ENCODE results near the gene PVALEF.

Gene PVALEF

GRCh38 chr17:81166033-81166492, 756 bp downstream of the PVALEF start, which contains the start of gene AATK:
TSS of gene AATK (minus strand) at chr17:81166221. CDS start at chr17:81165992, 229 bp downstream.
- peaks cover 30% of the 10 kb centered on the region for H3K27me3 ChIP-seq (ENCODE audit: insufficient read depth, poor library complexity, severe bottlenecking)
- H3K4me3 ChIP-seq (replicated peaks; ENCODE audit: insufficient read depth, low read length) = no peak within 1 kb of the TSS
- TF ChIP-seq SPI1 (IDR thresholded peaks at IDR 0.05; ENCODE audit: borderline replicate concordance, low read depth) = no peak
- TF ChIP-seq CTCF (IDR thresholded peaks at IDR 0.05; ENCODE audit: insufficient read depth, low read length) = no peak
- no peak for TF ChIP-seq GABPA (IDR thresholded peaks at IDR 0.05; ENCODE audit: low read depth)
- no peak for TF ChIP-seq POLR2AphosphoS5 (IDR thresholded peaks at IDR 0.05; ENCODE audit: low read depth)
- TF ChIP-seq REST (IDR thresholded peaks at IDR 0.05; ENCODE audit: insufficient replicate concordance, low read depth) = no peak
- no peak for DNase-seq (ENCODE audit: low read depth in 1 of 2, low spot score in 1 of 2)
- H3K27ac ChIP-seq (replicated peaks) = no peak within 1 kb of the TSS

- no peak overlapping the region for H3K4me3 ChIP-seq (replicated peaks; ENCODE audit: insufficient read depth, low read length)
- peaks cover 30% of the 10 kb centered on the region for H3K27me3 ChIP-seq (ENCODE audit: insufficient read depth, poor library complexity, severe bottlenecking)
- TF ChIP-seq GABPA (IDR thresholded peaks at IDR 0.05; ENCODE audit: low read depth) = no peak
- TF ChIP-seq CTCF (IDR thresholded peaks at IDR 0.05; ENCODE audit: insufficient read depth, low read length) = no peak
- no peak for TF ChIP-seq REST (IDR thresholded peaks at IDR 0.05; ENCODE audit: insufficient replicate concordance, low read depth)
- TF ChIP-seq POLR2AphosphoS5 (IDR thresholded peaks at IDR 0.05; ENCODE audit: low read depth) = no peak
- TF ChIP-seq SPI1 (IDR thresholded peaks at IDR 0.05; ENCODE audit: borderline replicate concordance, low read depth) = no peak
Observed at GRCh38 chr17:81167194-81167524, 1.9 kb downstream of the PVALEF start.

GRCh38 chr17:81167638-81168037, 2.3 kb downstream of the PVALEF start:
- no peak for DNase-seq (ENCODE audit: low read depth in 1 of 2, low spot score in 1 of 2)
- no peak overlapping the region for H3K27ac ChIP-seq (replicated peaks)
- TF ChIP-seq POLR2AphosphoS5 (IDR thresholded peaks at IDR 0.05; ENCODE audit: low read depth) (no peak), REST (IDR thresholded peaks at IDR 0.05; ENCODE audit: insufficient replicate concordance, low read depth) (no peak), SPI1 (IDR thresholded peaks at IDR 0.05; ENCODE audit: borderline replicate concordance, low read depth) (no peak), CTCF (IDR thresholded peaks at IDR 0.05; ENCODE audit: insufficient read depth, low read length) (no peak)
- H3K4me3 ChIP-seq (replicated peaks; ENCODE audit: insufficient read depth, low read length) = no peak overlapping the region
- peaks cover 30% of the 10 kb centered on the region for H3K27me3 ChIP-seq (ENCODE audit: insufficient read depth, poor library complexity, severe bottlenecking)

More at GRCh38 chr17:81167194-81167524, 1.9 kb downstream of the PVALEF start:
- H3K27ac ChIP-seq (replicated peaks) = no peak overlapping the region
- DNase-seq (ENCODE audit: low read depth in 1 of 2, low spot score in 1 of 2) = no peak
